ENCODE results near the gene SLC47A2. TPM values are rescaled to one million over a fixed set of nuclear protein-coding genes. Genes with fewer than 3 reads are reported as not detected.

The SLC47A2 gene
- total and polyA plus RNA-seq, 2 of the 13 experiments (the other 11 are each of a cell fraction or from before 2014, with no cell fraction given) = 0.04 TPM; not detected in 1

GRCh38 chr17:19703828-19704613 lies 12.4 kb downstream of the SLC47A2 start (continued):
- TF ChIP-seq RBAK (CRISPR knock-in tag; IDR thresholded peaks at IDR 0.05) (no peak), NFKBIZ (CRISPR knock-in tag; IDR thresholded peaks at IDR 0.05) (no peak), NCOA1 (CRISPR knock-in tag; IDR thresholded peaks at IDR 0.05) (no peak), HOXD1 (CRISPR knock-in tag; IDR thresholded peaks at IDR 0.05) (no peak), AGO1 (IDR thresholded peaks at IDR 0.05; ENCODE audit: low read depth, low read length, poor library complexity, severe bottlenecking) (no peak), ZNF777 (CRISPR knock-in tag; IDR thresholded peaks at IDR 0.05) (no peak), SRSF4 (IDR thresholded peaks at IDR 0.05; ENCODE audit: low read depth, low read length, poor library complexity, severe bottlenecking) (no peak), CBX1 (IDR thresholded peaks at IDR 0.05; ENCODE audit: low read depth) (no peak), ZNF704 (CRISPR knock-in tag; IDR thresholded peaks at IDR 0.05; ENCODE audit: borderline replicate concordance) (no peak), ZC3H4 (CRISPR knock-in tag; IDR thresholded peaks at IDR 0.05; ENCODE audit: borderline replicate concordance) (no peak), RORA (CRISPR knock-in tag; IDR thresholded peaks at IDR 0.05) (no peak), ZUFSP (CRISPR knock-in tag; IDR thresholded peaks at IDR 0.05; ENCODE audit: borderline replicate concordance) (no peak)
- TF ChIP-seq, protein P1, sequence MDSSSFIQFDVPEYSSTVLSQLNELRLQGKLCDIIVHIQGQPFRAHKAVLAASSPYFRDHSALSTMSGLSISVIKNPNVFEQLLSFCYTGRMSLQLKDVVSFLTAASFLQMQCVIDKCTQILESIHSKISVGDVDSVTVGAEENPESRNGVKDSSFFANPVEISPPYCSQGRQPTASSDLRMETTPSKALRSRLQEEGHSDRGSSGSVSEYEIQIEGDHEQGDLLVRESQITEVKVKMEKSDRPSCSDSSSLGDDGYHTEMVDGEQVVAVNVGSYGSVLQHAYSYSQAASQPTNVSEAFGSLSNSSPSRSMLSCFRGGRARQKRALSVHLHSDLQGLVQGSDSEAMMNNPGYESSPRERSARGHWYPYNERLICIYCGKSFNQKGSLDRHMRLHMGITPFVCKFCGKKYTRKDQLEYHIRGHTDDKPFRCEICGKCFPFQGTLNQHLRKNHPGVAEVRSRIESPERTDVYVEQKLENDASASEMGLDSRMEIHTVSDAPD (CRISPR knock-in tag; IDR thresholded peaks at IDR 0.05) = no peak
- TF ChIP-seq, protein P2, sequence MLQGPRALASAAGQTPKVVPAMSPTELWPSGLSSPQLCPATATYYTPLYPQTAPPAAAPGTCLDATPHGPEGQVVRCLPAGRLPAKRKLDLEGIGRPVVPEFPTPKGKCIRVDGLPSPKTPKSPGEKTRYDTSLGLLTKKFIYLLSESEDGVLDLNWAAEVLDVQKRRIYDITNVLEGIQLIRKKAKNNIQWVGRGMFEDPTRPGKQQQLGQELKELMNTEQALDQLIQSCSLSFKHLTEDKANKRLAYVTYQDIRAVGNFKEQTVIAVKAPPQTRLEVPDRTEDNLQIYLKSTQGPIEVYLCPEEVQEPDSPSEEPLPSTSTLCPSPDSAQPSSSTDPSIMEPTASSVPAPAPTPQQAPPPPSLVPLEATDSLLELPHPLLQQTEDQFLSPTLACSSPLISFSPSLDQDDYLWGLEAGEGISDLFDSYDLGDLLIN (CRISPR knock-in tag; IDR thresholded peaks at IDR 0.05; ENCODE audit: borderline replicate concordance) = no peak
- TF ChIP-seq, protein P3, sequence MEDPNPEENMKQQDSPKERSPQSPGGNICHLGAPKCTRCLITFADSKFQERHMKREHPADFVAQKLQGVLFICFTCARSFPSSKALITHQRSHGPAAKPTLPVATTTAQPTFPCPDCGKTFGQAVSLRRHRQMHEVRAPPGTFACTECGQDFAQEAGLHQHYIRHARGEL (CRISPR knock-in tag; IDR thresholded peaks at IDR 0.05) = no peak
- TF ChIP-seq, protein P4, sequence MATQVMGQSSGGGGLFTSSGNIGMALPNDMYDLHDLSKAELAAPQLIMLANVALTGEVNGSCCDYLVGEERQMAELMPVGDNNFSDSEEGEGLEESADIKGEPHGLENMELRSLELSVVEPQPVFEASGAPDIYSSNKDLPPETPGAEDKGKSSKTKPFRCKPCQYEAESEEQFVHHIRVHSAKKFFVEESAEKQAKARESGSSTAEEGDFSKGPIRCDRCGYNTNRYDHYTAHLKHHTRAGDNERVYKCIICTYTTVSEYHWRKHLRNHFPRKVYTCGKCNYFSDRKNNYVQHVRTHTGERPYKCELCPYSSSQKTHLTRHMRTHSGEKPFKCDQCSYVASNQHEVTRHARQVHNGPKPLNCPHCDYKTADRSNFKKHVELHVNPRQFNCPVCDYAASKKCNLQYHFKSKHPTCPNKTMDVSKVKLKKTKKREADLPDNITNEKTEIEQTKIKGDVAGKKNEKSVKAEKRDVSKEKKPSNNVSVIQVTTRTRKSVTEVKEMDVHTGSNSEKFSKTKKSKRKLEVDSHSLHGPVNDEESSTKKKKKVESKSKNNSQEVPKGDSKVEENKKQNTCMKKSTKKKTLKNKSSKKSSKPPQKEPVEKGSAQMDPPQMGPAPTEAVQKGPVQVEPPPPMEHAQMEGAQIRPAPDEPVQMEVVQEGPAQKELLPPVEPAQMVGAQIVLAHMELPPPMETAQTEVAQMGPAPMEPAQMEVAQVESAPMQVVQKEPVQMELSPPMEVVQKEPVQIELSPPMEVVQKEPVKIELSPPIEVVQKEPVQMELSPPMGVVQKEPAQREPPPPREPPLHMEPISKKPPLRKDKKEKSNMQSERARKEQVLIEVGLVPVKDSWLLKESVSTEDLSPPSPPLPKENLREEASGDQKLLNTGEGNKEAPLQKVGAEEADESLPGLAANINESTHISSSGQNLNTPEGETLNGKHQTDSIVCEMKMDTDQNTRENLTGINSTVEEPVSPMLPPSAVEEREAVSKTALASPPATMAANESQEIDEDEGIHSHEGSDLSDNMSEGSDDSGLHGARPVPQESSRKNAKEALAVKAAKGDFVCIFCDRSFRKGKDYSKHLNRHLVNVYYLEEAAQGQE (IDR thresholded peaks at IDR 0.05; ENCODE audit: borderline replicate concordance in 1 of 2, low read depth in 1 of 2, low read length in 2 of 2) = no peak
- TF ChIP-seq, protein P5, sequence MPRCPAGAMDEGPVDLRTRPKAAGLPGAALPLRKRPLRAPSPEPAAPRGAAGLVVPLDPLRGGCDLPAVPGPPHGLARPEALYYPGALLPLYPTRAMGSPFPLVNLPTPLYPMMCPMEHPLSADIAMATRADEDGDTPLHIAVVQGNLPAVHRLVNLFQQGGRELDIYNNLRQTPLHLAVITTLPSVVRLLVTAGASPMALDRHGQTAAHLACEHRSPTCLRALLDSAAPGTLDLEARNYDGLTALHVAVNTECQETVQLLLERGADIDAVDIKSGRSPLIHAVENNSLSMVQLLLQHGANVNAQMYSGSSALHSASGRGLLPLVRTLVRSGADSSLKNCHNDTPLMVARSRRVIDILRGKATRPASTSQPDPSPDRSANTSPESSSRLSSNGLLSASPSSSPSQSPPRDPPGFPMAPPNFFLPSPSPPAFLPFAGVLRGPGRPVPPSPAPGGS (CRISPR knock-in tag; IDR thresholded peaks at IDR 0.05) = no peak
